Tibial nerve (tissue), 4 donors: ENCODE measurements around the gene ASTE1.

Experiments used
- CTCF ChIP-seq, 5 experiments: fragments of 200-600 bp in 3 of 5; fragments of 450-650 bp in 2 of 5; sonication (generic) in 3 of 5; IDR thresholded peaks; one replicate each; pipeline ENCODE4 v1.5.1; 2016 to 2019; ENCODE audit warnings: antibody characterized with exemption in 5 of 5, mild to moderate bottlenecking in 3 of 5, moderate library complexity in 2 of 5
- EP300 ChIP-seq, 2 donors: sonication (generic); formaldehyde crosslinking; IDR thresholded peaks; one replicate each; pipeline ENCODE4 v1.6.1; 2017; ENCODE audit warnings: antibody characterized with exemption in 2 of 2, mild to moderate bottlenecking in 1 of 2

DNA sequence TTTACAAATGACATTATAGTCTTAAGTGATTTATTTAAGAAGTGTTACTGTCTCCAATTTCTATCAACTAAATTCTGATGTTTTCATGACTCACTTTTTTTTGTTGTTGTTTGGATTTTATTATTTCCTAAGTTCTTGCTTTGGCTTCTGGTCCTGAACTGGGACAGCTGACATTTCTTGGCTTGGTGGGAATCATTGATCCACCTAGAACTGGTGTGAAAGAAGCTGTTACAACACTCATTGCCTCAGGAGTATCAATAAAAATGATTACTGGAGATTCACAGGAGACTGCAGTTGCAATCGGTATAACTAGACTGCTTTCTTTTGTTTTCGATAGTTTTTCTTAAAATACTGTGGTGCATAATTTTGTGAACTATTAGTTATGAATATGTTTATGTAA is 47.5 kb downstream of the ASTE1 start:
- TF ChIP-seq EP300 (IDR thresholded peaks at IDR 0.05) (no peak), CTCF (IDR thresholded peaks at IDR 0.05) (no peak)
